ENCODE data around the gene FAM180A. TPM values are rescaled to one million over a fixed set of nuclear protein-coding genes. Genes with fewer than 3 reads are reported as not detected.
A peak's percentile ranks its signal among the peaks of the same experiment; 100 is the strongest.

FAM180A gene
- total RNA-seq, 1 donor from 2014 or later, result 2.6 TPM

DNA sequence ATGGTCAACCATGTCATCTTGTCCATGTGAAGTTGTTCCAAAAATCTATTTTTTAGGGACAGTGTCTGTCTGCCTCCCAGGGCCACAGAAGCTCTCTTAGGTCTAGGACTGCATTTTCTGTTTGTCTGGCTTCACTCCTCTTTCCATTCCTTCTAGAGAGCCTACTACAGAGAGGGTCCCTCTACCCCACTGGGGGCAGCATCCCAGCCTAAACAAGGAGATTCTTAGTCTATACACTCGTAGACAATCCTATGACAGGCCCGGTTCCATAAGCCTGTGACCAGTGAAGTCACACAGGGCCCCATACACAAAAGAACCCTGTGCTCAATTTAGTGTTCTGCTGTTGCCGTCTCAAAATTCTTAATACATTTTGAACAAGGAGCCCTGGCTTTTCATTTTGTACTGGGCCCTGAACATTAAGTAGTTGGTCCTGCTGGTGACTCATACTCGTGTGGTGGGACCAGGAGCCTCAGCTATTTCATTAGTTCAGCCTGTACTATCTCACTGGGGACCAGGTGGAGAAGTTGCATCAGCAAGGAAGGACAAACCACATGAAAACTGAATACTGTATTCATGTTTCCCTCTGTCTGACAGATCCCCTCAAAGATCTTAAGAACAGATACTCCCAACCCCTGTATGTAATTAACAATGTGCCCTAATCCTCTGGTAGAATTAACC, 23.5 kb upstream of the FAM180A start:
- peak; percentile 89 for DNase-seq (ENCODE audit: low read depth)

GRCh38 chr7:135771051-135771450, 22.4 kb upstream of the FAM180A start:
- DNase-seq (ENCODE audit: low read depth), result peak; percentile 75

DNA sequence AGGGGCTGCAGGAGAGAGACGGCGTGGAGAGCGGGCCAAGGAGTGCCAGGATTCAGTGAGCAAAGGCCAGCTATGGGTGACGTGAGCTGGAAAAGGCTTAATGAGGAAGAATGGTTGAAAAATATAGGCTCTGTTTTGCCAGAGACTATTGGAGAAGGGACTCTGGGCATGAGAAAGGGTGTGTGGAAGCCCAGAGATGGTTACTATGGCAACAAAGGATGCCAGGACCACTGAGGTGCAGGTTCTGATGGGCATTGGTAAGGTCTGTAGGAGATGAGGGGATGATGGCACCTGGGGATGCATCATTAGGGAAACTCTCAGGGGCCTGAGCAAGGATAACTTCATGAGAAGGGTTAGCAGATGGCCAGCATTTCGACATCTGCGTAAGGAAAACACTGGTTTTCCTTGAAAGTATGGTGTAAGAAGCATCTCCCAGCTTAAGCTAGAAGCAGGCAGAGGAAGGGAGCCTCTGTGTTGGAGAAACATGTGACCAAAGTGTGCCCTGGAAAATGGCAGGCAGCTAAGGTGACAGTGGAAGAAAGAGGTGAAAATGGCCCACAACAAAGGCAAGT, 21.6 kb upstream of the FAM180A start:
- no peak for DNase-seq (ENCODE audit: low read depth)

GRCh38 chr7:135769005-135769802, 20.6 kb upstream of the FAM180A start:
- no peak for DNase-seq (ENCODE audit: low read depth)

DNA sequence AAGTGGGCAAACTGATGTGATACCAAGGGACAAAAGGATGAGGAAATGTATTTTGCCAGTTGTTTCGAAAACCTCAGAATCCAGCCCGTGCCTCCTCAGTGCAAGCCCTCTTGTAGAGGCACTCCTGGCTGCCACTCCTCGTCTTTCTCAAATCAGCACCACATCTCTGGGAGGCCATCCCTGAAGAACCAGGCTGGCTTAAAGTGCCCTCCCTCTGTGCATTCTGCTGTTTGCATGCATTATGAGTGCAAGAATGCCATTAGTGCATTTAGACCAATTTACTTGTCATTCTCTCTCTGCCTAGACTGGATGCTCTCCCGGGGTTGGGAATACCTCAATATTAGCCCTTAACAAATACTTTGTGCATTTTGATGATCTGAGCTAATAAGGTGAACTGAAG, 19.9 kb upstream of the FAM180A start:
- DNase-seq (ENCODE audit: low read depth), result no peak

GRCh38 chr7:135768064-135768463, 19.5 kb upstream of the FAM180A start:
- DNase-seq (ENCODE audit: low read depth), result peak; percentile 43

GRCh38 chr7:135763261-135763660, 14.6 kb upstream of the FAM180A start:
- peak; percentile 63 for DNase-seq (ENCODE audit: low read depth)

- peak; percentile 94 for DNase-seq (ENCODE audit: low read depth)
These were observed 13.3 kb upstream of the FAM180A start for GRCh38 chr7:135761751-135762488.

- no peak for DNase-seq (ENCODE audit: low read depth)
These were observed 10.9 kb upstream of the FAM180A start for GRCh38 chr7:135759532-135759931.

GRCh38 chr7:135758531-135758932, 9.9 kb upstream of the FAM180A start:
- peak; percentile 73 for DNase-seq (ENCODE audit: low read depth)

- DNase-seq (ENCODE audit: low read depth), result peak; percentile 75
These were observed 9.3 kb upstream of the FAM180A start for GRCh38 chr7:135757719-135758411.

- no peak for DNase-seq (ENCODE audit: low read depth)
These were observed 7.6 kb upstream of the FAM180A start for GRCh38 chr7:135756191-135756590.

GRCh38 chr7:135755351-135755753, 6.7 kb upstream of the FAM180A start:
- DNase-seq (ENCODE audit: low read depth), result no peak

GRCh38 chr7:135753616-135754413, 5.2 kb upstream of the FAM180A start:
- DNase-seq (ENCODE audit: low read depth), result no peak

DNA sequence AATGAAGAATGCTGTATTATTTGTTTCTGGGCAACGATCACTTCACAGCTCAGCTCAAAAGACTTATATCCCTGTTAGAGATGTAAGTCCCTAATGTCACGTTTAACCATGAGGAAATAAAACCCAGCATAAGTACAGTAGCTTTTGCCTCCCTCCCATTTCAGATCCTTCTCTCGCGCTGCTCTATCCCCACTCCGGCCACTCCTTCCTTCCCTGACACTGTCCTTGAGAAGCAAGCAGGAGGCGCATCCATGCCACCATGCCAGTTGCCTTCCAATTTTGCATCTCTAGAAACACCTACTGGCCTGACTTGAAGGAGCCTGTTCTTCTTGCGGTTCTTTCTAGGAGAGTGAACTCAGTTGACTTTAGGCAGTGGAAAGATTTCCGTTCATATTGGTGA, 1.2 kb downstream of the FAM180A start:
- no peak for DNase-seq (ENCODE audit: low read depth)

- DNase-seq (ENCODE audit: low read depth), result peak; percentile 89
These were observed 2.8 kb downstream of the FAM180A start for GRCh38 chr7:135745703-135746312.

GRCh38 chr7:135744938-135745702, 3.5 kb downstream of the FAM180A start:
- peak; percentile 73 for DNase-seq (ENCODE audit: low read depth)

GRCh38 chr7:135743907-135744731, 4.5 kb downstream of the FAM180A start:
- DNase-seq (ENCODE audit: low read depth), result no peak
